ENCODE results near the gene KRTAP5-11. TPM values are rescaled to one million over a fixed set of nuclear protein-coding genes. Genes with fewer than 3 reads are reported as not detected.

The KRTAP5-11 gene
- polyA plus RNA-seq, 3 donors: 0.27 to 0.83 TPM; not detected in 1

GRCh38 chr11:71532036-71532610, 50.6 kb downstream of the KRTAP5-11 start:
- DNase-seq: no peak

Other genes starting within 250 kb of the KRTAP5-11 start
- gene DHCR7, start 134.5 kb downstream of the KRTAP5-11 start, polyA plus RNA-seq (ENCODE audit: insufficient read length in 3 of 3): 10 to 100 TPM; 43.7 to 49.4 (median 46.0) TPM
- gene NADSYN1, start 129.7 kb downstream of the KRTAP5-11 start, polyA plus RNA-seq (ENCODE audit: insufficient read length in 3 of 3): 10 to 100 TPM; 41.8 to 60.3 (median 59.6) TPM
- gene KRTAP5-7, start 55.6 kb downstream of the KRTAP5-11 start, polyA plus RNA-seq (ENCODE audit: insufficient read length in 3 of 3): under 1 TPM in 2 of 3 donors, not detected in 1; 0.18 to 0.21 TPM
- 1 to 10 TPM in 1 of 3 donors, under 1 TPM in 2; 0.26 to 1.3 (median 0.71) TPM for gene KRTAP5-8, start 44.9 kb downstream of the KRTAP5-11 start, polyA plus RNA-seq (ENCODE audit: insufficient read length in 3 of 3)
- 1 to 10 TPM in 1 of 3 donors, under 1 TPM in 2; 0.26 to 1.0 (median 0.64) TPM for gene KRTAP5-9, start 34.5 kb downstream of the KRTAP5-11 start, polyA plus RNA-seq (ENCODE audit: insufficient read length in 3 of 3)
- gene KRTAP5-10, start 17.3 kb downstream of the KRTAP5-11 start, polyA plus RNA-seq (ENCODE audit: insufficient read length in 3 of 3): under 1 TPM in 2 of 3 donors, not detected in 1; 0.10 to 0.22 TPM

Data from renal pelvis (tissue), 4 donors.